ENCODE data around the gene CPN1.

DNA sequence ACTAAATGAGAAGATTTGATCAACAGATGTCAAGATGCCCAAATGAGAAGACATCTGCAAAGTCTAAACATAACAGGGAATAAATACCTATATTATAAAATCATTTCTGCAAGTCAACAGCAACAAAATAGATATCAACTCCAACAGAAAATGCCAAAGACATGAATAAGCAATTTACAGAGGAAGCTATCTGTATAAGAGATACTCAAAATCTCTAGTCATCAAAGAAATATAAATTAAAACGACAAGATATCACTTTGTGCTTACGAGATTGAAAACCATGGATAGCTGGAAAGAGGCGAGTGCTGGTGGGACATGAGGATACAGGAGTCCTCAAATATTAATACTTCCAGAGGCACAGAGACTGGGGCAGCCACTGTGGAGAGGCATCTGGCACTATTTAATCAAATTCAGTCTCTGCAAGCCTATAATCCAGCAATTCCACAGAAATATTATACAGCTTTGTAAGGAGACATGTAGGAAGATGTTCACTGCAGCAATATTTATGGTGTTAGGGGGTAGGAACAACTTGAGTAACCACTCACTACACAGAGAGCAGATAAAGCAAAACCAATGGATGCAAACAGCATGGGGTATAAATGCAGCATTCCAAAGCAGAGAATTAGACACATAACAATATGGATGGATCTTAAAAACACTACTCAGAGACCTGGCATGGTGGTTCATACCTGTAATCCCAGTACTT, 76.7 kb downstream of the CPN1 start:
- TF ChIP-seq TAF1 (IDR thresholded peaks at IDR 0.05; ENCODE audit: borderline replicate concordance, low read depth, low read length) (no peak), POLR2AphosphoS5 (IDR thresholded peaks at IDR 0.05; ENCODE audit: low read depth, low read length) (no peak), POLR2A (IDR thresholded peaks at IDR 0.05; ENCODE audit: low read depth, low read length) (no peak)

Data from GM12892 (cell line).